ENCODE data around the gene MAPK1. TPM values are rescaled to one million over a fixed set of nuclear protein-coding genes. Genes with fewer than 3 reads are reported as not detected.

Gene MAPK1
- total RNA-seq, 2 donors from 2014 or later = 61.4 to 63.1 TPM

DNA sequence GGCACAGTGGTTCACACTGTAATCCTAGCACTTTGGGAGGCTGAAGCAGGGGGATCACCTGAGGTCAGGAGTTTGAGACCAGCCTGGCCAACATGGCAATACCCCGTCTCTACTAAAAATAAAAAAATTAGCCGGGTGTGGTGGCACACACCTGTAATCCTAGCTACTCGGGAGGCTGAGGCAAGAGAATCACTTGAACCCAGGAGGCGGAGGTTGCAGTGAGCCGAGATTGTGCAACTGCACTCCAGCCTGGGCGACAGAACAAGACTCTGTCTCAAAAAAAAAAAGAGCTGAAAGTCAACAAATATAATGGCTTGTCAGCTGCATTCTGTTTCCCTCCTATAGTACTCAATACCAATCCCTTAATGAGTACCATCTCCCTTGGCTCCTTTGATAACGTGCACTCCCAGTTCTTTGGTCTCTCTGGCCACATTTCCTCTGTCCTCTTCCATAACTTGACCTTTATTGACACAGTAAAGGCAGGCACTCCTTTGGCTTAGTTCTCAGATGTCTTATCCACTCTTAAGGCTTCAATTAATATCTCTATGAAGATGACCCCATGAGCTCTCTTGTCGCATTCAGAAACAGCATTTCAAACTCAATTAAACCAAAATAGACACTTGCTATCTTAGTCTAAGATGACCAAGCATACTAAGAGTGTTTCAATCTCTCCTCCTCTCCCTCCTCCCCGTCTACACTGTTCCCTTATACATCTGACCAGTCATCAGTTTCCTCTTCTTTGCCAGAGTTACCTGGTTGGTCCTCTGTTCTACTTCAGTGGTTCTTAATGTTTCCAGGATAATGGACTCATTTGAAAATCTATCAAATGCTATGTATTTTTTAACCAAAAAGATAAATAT, 4.8 kb downstream of the MAPK1 start:
- no peaks in the 10 kb centered on the region for H3K36me3 ChIP-seq
- DNase-seq (ENCODE audit: low spot score) (no peak), ATAC-seq (ENCODE audit: insufficient number of reproducible peaks, low FRiP score, low read depth) (no peak)
- H3K4me3 ChIP-seq = no peak overlapping the region
- H3K27me3 ChIP-seq (replicated peaks; ENCODE audit: insufficient read depth) = no peaks in the 10 kb centered on the region
- H3K9me3 ChIP-seq = no peaks in the 10 kb centered on the region
- TF ChIP-seq, protein P1, sequence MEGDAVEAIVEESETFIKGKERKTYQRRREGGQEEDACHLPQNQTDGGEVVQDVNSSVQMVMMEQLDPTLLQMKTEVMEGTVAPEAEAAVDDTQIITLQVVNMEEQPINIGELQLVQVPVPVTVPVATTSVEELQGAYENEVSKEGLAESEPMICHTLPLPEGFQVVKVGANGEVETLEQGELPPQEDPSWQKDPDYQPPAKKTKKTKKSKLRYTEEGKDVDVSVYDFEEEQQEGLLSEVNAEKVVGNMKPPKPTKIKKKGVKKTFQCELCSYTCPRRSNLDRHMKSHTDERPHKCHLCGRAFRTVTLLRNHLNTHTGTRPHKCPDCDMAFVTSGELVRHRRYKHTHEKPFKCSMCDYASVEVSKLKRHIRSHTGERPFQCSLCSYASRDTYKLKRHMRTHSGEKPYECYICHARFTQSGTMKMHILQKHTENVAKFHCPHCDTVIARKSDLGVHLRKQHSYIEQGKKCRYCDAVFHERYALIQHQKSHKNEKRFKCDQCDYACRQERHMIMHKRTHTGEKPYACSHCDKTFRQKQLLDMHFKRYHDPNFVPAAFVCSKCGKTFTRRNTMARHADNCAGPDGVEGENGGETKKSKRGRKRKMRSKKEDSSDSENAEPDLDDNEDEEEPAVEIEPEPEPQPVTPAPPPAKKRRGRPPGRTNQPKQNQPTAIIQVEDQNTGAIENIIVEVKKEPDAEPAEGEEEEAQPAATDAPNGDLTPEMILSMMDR (IDR thresholded peaks at IDR 0.05) = no peak
- H3K27ac ChIP-seq = no peak overlapping the region
- H3K4me1 ChIP-seq (ENCODE audit: control insufficient read depth in 1 of 2, low read depth in 2 of 2) = peaks cover 53 to 76% of the 10 kb centered on the region in 2 donors

DNA sequence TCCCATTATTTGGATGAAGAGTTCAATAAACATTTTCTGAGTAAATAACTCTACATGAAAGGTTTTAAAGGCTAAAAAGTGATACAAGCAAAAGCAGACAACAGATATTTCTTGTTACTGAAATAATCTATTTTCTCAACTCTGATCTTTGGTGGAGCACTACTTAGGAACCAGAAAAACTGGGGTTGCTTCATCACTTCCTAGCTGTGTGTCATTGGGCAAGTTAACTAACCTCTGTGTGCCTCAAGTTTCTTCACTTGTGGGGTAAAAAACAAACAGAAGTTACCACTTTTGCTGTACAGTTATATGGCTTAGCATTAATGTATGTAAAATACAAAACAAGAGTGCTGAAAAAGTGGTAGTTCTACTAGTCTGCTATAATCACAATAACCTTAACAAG, 5.6 kb downstream of the MAPK1 start:
- TF ChIP-seq, protein P1 (IDR thresholded peaks at IDR 0.05) = no peak
- no peaks in the 10 kb centered on the region for H3K9me3 ChIP-seq
- no peaks in the 10 kb centered on the region for H3K36me3 ChIP-seq
- DNase-seq (ENCODE audit: low spot score) (no peak), ATAC-seq (ENCODE audit: insufficient number of reproducible peaks, low FRiP score, low read depth) (no peak)
- H3K27ac ChIP-seq = no peak overlapping the region
- peaks cover 60 to 83% of the 10 kb centered on the region in 2 donors for H3K4me1 ChIP-seq (ENCODE audit: control insufficient read depth in 1 of 2, low read depth in 2 of 2)
- H3K4me3 ChIP-seq = no peak overlapping the region
- H3K27me3 ChIP-seq (replicated peaks; ENCODE audit: insufficient read depth) = no peaks in the 10 kb centered on the region

DNA sequence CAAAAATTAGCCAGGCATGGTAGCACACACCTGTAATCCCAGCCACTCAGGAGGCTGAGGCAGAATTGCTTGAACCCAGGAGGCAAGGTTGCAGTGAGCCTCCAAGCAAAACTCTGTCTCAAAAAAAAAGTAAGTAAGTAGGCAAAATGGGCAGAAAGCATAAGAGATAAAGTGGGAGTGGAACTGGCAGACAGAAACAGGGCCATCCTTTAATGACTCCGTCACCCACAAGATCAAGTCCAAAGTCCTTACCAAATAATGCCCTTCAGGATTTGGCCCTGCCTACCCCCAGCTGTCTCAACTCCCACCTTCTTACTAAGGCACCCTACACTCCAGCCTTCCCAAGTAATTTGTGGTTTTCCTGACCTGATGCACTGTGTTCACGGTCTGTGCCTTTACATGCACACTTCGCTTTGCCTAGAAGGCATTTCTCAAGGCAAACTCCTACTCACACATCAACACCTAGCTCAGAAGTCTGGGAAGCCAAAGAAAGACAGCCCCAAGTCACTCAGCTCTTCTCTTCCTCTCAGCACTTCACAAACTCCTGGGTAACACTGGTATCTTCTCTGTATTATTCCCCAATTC, 6.1 kb downstream of the MAPK1 start:
- TF ChIP-seq, protein P1 (IDR thresholded peaks at IDR 0.05) = no peak
- peaks cover 64 to 88% of the 10 kb centered on the region in 2 donors for H3K4me1 ChIP-seq (ENCODE audit: control insufficient read depth in 1 of 2, low read depth in 2 of 2)
- no peak overlapping the region for H3K27ac ChIP-seq
- ATAC-seq (ENCODE audit: insufficient number of reproducible peaks, low FRiP score, low read depth) (no peak), DNase-seq (ENCODE audit: low spot score) (no peak)
- no peaks in the 10 kb centered on the region for H3K9me3 ChIP-seq
- no peaks in the 10 kb centered on the region for H3K27me3 ChIP-seq (replicated peaks; ENCODE audit: insufficient read depth)
- H3K36me3 ChIP-seq = no peaks in the 10 kb centered on the region
- H3K4me3 ChIP-seq = no peak overlapping the region

DNA sequence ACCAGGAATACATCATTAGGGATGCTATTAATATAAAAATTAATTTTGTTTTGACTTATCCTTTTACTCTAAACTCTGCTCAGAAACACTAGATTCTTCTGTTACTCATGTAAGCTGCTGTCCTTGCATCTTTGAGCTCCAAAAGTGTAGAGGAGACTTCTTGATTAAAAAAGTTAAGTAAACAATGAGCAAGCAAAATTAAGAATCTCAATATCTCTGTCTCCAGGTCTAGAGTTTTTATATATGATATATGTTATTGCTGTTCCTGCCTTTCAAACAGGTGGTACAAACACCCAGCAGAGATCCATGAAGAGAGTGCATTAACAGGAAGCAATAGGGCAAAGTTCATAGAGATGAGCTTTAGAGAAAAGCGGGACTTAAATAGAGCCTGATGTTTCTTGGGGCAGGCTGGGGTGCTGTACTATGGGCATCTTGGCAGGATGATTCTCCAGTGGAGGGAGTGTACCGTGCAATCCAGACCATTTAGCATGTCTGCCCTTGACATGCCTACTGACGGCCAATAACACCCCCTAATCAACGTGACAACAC, 6.9 kb downstream of the MAPK1 start:
- Histone ChIP-seq H3K27ac (no peak overlapping the region), H3K4me1 (ENCODE audit: control insufficient read depth in 1 of 2, low read depth in 2 of 2) (peaks cover 69 to 92% of the 10 kb centered on the region in 2 donors)
- TF ChIP-seq, protein P1 (IDR thresholded peaks at IDR 0.05) = no peak

More for the DNA sequence above, 6.9 kb downstream of the MAPK1 start:
- Histone ChIP-seq H3K27me3 (replicated peaks; ENCODE audit: insufficient read depth) (no peaks in the 10 kb centered on the region), H3K9me3 (no peaks in the 10 kb centered on the region), H3K36me3 (no peaks in the 10 kb centered on the region), H3K4me3 (no peak overlapping the region)
- DNase-seq (ENCODE audit: low spot score) (no peak), ATAC-seq (ENCODE audit: insufficient number of reproducible peaks, low FRiP score, low read depth) (no peak)

Measured in thoracic aorta (tissue), 2 donors.